Activated T-cell treated with anti-CD3 and anti-CD28 coated beads, Interleukin-2, amount 50 U/mL, for 24 hours (primary cell): Measurements from ENCODE around the gene APBA1.
"Not testable (repeated sequence)": the region's sequence is repeated elsewhere in the genome, so short reads cannot be mapped to it uniquely, and the experiment has no call there.

Experiments used
- DNase-seq: peaks from one replicate; pipeline ENCODE4 v3.0.0-alpha.2; 2020
- H3K27ac Mint-ChIP-seq: 2 replicates; pipeline ENCODE4 v1.8.0; 2020; ENCODE audit warnings: mild to moderate bottlenecking, mixed read lengths
- H3K27me3 Mint-ChIP-seq: 2 replicates; pipeline ENCODE4 v1.8.0; 2020; ENCODE audit warnings: mixed read lengths
- H3K36me3 Mint-ChIP-seq: 2 replicates; pipeline ENCODE4 v1.8.0; 2020; ENCODE audit warnings: low read depth, mixed read lengths
- H3K4me1 Mint-ChIP-seq: 2 replicates; pipeline ENCODE4 v1.8.0; 2020; ENCODE audit warnings: low read depth, mixed read lengths
- H3K4me3 Mint-ChIP-seq: 2 replicates; pipeline ENCODE4 v1.8.0; 2020; ENCODE audit warnings: mild to moderate bottlenecking, moderate library complexity, mixed read lengths
- H3K9me3 Mint-ChIP-seq: 2 replicates; pipeline ENCODE4 v1.8.0; 2020; ENCODE audit warnings: mixed read lengths

APBA1 gene

DNA sequence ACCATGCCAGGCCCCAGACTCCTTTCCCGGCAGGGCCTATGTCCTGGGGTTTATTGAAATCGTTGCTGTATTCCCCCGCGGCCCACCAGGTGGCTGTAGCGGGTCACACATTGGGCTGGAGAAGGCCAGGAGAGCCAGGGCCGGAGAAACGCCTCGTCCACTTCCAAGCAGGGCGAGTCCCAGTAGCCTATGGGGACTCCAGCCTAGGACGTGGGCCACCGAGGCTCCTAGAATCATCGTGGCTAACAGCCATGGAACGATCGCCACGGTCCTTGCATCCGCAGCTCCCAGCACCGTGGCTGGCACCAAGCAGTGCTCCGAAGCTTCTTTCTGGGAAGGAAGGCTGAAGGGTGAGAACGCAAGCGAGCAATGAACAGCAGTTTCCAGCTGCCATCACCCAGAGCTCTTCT lies 259.4 kb downstream of the APBA1 start:
- Mint-ChIP-seq H3K27me3 (peaks cover 8% of the 10 kb centered on the region), H3K4me3 (no peak overlapping the region), H3K27ac (no peak overlapping the region), H3K36me3 (no peaks in the 10 kb centered on the region), H3K4me1 (no peaks in the 10 kb centered on the region), H3K9me3 (no peaks in the 10 kb centered on the region)
- no peak for DNase-seq

DNA sequence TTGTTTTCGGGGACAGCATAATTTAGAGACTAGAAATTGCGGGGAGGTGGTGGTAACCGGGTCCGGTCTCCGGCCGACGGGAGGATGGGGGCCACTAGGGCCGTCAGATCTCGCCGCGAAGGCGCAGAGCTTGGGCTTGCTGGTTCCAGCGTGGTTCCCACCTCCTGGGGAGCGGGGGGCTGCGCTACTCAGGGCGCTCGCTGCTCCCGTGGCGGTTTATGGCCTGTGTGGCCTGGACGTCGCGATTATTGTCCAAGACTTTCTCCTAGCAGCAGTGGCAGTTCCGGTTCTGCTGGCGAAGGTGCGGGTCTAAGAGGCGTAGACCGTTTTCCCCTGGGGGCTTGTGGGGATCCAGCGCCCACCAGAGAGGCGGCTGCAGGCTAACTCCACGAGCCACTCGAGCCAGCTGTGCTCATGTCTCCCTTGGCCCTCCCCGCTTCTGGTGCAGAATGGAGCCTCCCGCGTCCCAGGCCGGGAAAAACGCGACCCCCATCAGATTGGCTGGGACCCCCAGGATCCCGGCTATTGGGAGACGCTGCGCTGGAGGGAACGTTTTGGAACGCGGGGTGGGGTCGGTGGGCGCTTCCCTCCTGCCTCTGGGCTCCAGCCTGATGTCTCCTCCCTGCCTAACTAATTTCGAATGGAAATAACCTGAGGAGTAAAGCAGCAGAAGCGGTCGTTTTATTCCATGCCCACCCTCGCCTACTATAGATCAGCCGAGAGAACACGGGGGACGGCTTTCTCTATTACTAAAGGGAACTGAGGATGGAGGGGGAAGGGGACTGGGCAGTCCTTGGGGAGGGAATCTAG lies 260.0 kb downstream of the APBA1 start:
- Mint-ChIP-seq H3K36me3 (no peaks in the 10 kb centered on the region), H3K27ac (no peak overlapping the region), H3K9me3 (no peaks in the 10 kb centered on the region), H3K27me3 (peaks cover 8% of the 10 kb centered on the region), H3K4me1 (no peaks in the 10 kb centered on the region), H3K4me3 (no peak overlapping the region)
- DNase-seq, result no peak

DNA sequence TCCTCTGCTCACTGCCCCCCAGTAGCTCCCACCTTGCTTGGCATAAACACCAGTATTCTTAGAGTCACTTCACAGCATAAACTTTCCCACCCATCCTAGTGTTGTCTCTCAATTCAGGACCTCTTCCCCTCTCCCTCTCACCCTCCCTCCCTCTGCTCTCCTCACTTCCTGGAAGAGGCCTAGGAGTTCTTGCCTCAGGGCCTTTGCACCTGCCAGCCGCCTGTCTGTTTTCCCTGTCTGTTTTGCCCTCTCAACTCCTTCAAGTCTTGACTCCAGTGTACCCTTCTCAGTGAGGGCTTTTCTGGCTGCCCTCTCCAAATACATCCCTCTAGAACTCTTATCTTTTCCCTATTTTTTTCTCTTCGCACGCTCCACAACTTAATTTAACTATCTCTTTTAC lies 260.9 kb downstream of the APBA1 start:
- H3K27ac Mint-ChIP-seq, result no peak overlapping the region
- H3K4me3 Mint-ChIP-seq, result no peak overlapping the region
- no peaks in the 10 kb centered on the region for H3K36me3 Mint-ChIP-seq
- H3K9me3 Mint-ChIP-seq, result no peaks in the 10 kb centered on the region
- no peak for DNase-seq
- no peaks in the 10 kb centered on the region for H3K4me1 Mint-ChIP-seq
- peaks cover 8% of the 10 kb centered on the region for H3K27me3 Mint-ChIP-seq

DNA sequence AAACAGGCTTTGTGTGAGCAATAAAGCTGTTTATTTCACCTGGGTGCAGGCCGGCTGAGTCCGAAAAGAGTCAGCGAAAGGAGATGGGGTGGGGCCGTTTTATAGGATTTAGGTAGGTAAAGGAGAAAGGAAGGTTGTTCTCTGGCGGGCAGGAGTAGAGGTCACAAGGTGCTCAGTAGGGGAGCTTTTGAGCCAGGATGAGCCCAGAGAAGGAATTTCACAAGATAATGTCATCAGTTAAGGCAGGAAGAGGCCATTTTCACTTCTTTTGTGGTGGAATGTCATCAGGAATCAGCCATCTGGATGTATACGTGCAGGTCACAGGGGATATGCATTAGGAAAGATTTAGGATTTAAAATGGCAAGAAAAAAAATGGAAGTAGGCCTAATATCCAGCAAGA lies 262.2 kb downstream of the APBA1 start:
- not testable (repeated sequence) for H3K9me3 Mint-ChIP-seq, H3K27ac Mint-ChIP-seq, H3K27me3 Mint-ChIP-seq, DNase-seq, H3K36me3 Mint-ChIP-seq, H3K4me1 Mint-ChIP-seq, H3K4me3 Mint-ChIP-seq

DNA sequence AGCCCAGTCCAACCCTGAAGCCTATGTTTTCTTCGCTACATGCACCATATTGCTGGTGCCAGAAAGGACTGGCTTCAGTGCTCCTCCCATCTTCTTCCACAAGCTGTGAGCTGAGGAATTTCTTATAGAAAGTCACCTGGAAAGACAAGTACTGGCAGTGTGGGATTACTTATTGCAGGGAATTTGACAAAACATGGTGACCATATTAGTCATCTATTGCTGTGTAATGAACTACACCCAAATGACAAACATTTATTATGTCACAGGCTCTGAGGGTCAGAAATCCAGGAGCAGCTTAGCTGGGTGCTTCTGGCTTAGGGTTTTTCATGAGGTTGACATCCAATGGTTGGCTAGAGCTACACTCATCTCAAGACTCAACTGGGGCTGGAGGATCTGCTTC lies 271.7 kb downstream of the APBA1 start:
- no peaks in the 10 kb centered on the region for H3K36me3 Mint-ChIP-seq
- H3K4me1 Mint-ChIP-seq, result no peaks in the 10 kb centered on the region
- no peak overlapping the region for H3K27ac Mint-ChIP-seq
- H3K4me3 Mint-ChIP-seq, result no peak overlapping the region
- peaks cover 15% of the 10 kb centered on the region for H3K27me3 Mint-ChIP-seq
- no peak for DNase-seq
- no peaks in the 10 kb centered on the region for H3K9me3 Mint-ChIP-seq

DNA sequence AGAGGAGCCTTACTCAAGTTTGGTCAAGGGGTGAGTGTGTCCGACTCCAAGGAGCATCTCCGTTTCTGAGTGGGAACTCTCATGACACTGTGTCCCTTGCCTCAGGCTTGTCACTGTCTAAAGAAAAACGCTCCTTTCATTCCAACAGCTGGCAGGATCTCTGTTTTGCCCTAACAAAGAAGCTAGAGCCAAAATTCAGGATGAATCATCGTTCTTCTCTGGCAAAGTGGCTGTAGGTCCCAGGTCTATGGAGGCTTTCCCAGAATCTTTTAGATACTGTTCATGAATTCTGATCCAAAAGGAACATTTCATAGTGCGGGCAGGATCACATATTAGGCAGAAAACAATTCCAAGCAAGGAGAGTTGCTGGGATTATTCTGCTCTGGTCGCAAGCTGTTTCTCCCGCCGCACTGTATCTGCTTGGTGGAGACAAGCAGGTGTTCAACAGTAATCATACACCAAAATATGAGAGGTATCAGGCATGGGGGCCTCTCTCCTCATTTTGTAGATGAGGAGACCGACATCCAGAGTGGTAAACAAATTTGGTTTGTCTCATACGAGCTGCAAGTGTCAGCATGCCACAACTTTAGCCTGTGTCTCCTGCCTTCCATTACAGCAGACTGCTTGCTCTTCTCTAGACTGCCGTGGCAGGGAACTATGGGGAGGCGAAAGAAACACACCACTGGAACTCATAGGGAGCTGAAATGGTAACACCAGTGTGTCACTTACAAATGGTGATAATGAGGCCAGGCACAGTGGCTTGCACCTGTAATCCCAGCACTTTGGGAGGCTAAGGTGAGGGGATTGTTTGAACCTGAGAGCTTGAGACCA lies 274.6 kb downstream of the APBA1 start:
- no peak overlapping the region for H3K27ac Mint-ChIP-seq
- no peaks in the 10 kb centered on the region for H3K4me1 Mint-ChIP-seq
- no peaks in the 10 kb centered on the region for H3K9me3 Mint-ChIP-seq
- H3K36me3 Mint-ChIP-seq, result no peaks in the 10 kb centered on the region
- H3K27me3 Mint-ChIP-seq, result peaks cover 6% of the 10 kb centered on the region
- DNase-seq, result no peak
- H3K4me3 Mint-ChIP-seq, result no peak overlapping the region

DNA sequence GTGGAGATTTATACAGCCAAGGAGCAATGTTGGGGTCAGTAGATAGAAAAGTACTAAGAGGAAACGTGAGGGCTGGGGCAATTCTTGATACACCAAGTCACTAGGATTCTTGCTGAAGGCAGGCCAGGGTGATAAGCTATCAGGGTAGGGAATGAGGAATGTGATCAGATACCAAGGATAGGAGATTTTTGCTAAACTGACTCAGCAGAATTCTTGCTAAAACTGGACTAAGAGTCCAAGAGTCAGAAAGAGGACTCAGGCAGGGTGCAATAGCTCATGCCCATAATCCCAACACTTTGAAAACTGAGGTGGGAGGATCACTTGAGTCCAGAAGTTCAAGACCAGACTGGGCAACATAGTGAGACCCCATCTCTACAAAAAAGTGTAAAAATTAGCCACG lies 275.4 kb downstream of the APBA1 start:
- H3K4me3 Mint-ChIP-seq, result no peak overlapping the region
- H3K36me3 Mint-ChIP-seq, result no peaks in the 10 kb centered on the region
- H3K4me1 Mint-ChIP-seq, result no peaks in the 10 kb centered on the region
- no peak for DNase-seq
- H3K9me3 Mint-ChIP-seq, result no peaks in the 10 kb centered on the region
- H3K27ac Mint-ChIP-seq, result no peak overlapping the region
- H3K27me3 Mint-ChIP-seq, result peaks cover 5% of the 10 kb centered on the region

DNA sequence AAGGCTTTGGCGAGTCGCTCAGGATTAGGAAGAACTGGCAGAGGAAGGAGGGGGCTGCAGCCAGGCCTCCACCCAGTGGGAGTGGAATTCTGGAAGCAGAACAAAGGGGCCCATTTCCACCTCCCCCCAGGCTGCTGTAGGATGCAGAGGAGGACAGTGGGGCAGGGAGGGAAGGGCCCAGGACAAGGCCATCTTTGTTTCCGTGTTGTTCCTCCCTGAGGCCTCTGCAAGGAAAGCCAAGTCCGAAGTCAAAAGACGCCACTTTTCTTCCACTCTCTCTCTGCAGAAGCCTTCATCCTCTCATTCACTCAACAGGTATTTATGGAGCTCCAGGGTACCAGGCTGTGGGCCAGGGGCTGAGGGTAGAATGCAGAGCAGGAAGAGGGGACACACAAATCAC lies 276.5 kb downstream of the APBA1 start:
- H3K27ac Mint-ChIP-seq, result no peak overlapping the region
- no peak for DNase-seq
- no peak overlapping the region for H3K4me3 Mint-ChIP-seq
- H3K36me3 Mint-ChIP-seq, result no peaks in the 10 kb centered on the region
- H3K9me3 Mint-ChIP-seq, result no peaks in the 10 kb centered on the region
- H3K27me3 Mint-ChIP-seq, result peaks cover 3% of the 10 kb centered on the region
- no peaks in the 10 kb centered on the region for H3K4me1 Mint-ChIP-seq

DNA sequence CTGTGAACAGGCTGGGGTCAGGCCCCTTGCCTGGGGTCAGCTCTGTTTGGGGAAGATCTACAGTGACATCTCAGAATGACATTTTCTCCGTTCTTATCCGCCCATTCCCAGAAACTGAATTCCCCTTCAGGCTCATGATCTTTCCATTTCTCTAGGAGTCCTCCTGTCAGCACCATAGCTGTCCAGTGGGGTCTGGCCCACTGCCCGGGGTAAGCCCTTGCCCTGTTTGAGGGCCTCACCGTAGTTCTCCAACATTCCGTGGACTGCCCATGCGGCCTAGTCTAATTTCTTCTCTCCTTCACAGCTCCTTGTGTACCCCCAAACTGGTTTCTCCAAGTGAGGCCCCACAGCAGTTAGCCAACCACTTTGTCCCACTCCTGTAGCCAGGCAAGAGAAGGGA lies 278.7 kb downstream of the APBA1 start:
- H3K27me3 Mint-ChIP-seq, result peaks cover 3% of the 10 kb centered on the region
- no peak overlapping the region for H3K4me3 Mint-ChIP-seq
- no peak overlapping the region for H3K27ac Mint-ChIP-seq
- H3K4me1 Mint-ChIP-seq, result no peaks in the 10 kb centered on the region
- no peaks in the 10 kb centered on the region for H3K9me3 Mint-ChIP-seq
- DNase-seq, result no peak
- H3K36me3 Mint-ChIP-seq, result no peaks in the 10 kb centered on the region

DNA sequence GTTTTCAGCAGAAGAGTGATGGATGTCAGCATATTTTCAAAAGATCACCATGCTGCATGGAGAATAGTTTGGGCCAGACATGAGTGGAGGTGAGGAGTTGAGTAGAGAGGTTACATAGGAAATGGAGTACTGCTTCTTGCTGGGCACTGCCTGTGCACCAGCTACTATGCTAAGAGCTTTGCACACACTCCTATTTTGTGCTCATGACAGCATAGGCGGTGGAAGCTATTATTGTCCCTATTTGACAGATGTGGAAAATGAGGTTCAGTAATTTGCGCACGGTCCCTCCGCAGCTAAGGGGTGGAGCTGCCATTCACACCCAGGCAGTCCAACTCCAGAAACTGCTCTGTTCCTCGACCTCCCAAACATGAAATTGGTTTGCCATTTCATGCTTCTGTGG lies 279.3 kb downstream of the APBA1 start:
- H3K36me3 Mint-ChIP-seq, result no peaks in the 10 kb centered on the region
- no peaks in the 10 kb centered on the region for H3K4me1 Mint-ChIP-seq
- no peak for DNase-seq
- H3K27me3 Mint-ChIP-seq, result peaks cover 3% of the 10 kb centered on the region
- H3K27ac Mint-ChIP-seq, result no peak overlapping the region
- H3K9me3 Mint-ChIP-seq, result no peaks in the 10 kb centered on the region
- H3K4me3 Mint-ChIP-seq, result no peak overlapping the region

DNA sequence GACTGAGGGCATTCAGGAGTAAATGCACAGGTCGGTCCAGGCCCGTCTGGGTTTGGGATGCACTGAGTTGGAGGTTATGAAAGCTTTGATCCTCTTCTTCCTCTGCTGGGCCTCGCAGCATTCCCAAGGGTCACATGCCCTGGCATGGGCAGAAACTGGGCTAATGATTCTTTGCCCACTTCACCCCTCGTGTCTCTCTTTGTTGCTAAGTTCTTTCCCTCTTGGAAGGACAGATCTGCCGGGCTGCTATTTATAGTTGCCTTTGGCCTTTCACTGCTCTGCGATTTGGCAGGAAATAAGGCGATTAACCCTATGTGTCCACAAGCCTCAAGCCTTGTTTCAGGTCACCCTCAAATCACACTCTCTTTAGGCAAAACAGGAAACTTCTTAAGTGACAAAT lies 280.2 kb downstream of the APBA1 start:
- peaks cover 3% of the 10 kb centered on the region for H3K27me3 Mint-ChIP-seq
- no peak overlapping the region for H3K27ac Mint-ChIP-seq
- H3K9me3 Mint-ChIP-seq, result no peaks in the 10 kb centered on the region
- H3K4me1 Mint-ChIP-seq, result no peaks in the 10 kb centered on the region
- DNase-seq, result no peak
- no peak overlapping the region for H3K4me3 Mint-ChIP-seq
- H3K36me3 Mint-ChIP-seq, result no peaks in the 10 kb centered on the region

DNA sequence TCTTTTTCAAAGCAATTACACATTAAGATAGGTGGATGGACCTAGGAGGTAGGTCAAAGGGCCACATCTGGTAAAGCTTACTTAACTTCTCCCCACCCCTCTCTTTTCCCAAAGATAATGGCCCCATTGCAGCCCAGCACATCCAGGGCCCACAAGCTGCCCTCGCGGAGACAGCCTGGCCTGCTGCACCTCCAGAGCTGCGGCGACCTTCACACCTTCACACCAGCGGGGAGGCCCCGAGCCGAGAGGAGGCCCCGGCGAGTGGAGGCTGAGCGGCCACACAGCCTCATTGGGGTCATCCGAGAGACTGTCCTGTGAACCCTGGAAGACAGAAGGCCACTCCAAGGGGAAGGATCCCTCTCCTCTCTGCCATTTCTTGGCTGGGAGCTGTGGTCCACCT lies 280.7 kb downstream of the APBA1 start:
- Mint-ChIP-seq H3K36me3 (no peaks in the 10 kb centered on the region), H3K4me1 (no peaks in the 10 kb centered on the region), H3K4me3 (no peak overlapping the region), H3K27me3 (peaks cover 3% of the 10 kb centered on the region), H3K9me3 (no peaks in the 10 kb centered on the region), H3K27ac (no peak overlapping the region)
- no peak for DNase-seq

DNA sequence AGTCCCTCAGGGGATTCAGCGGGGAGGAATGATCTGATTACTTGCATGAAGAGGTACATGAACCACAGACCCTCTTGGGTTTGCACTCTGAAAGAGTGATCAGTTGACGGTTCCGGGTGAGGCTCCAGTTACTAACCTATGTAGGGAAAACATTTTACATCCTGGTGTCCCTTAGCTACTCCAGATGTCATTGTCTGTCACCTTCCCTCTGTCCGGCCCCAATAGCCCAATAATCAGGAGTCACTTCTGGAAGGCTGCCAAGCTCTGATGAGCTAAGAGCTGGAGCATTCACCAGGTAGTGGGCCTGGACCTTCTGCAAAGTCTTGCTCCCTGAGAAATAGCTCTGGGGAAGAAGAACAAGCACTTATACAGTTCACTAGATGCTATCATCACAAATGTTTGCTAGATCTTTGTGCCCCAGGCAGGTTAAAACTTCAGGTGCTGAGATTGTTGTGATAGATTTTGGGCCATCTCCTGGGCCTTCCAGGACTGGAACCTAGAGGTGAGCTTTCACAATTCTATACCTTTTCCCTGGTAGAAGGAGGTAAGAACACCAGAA lies 282.7 kb downstream of the APBA1 start:
- H3K9me3 Mint-ChIP-seq, result no peaks in the 10 kb centered on the region
- no peaks in the 10 kb centered on the region for H3K4me1 Mint-ChIP-seq
- DNase-seq, result no peak
- H3K36me3 Mint-ChIP-seq, result no peaks in the 10 kb centered on the region
- peaks cover 7% of the 10 kb centered on the region for H3K27me3 Mint-ChIP-seq
- no peak overlapping the region for H3K4me3 Mint-ChIP-seq
- H3K27ac Mint-ChIP-seq, result no peak overlapping the region

DNA sequence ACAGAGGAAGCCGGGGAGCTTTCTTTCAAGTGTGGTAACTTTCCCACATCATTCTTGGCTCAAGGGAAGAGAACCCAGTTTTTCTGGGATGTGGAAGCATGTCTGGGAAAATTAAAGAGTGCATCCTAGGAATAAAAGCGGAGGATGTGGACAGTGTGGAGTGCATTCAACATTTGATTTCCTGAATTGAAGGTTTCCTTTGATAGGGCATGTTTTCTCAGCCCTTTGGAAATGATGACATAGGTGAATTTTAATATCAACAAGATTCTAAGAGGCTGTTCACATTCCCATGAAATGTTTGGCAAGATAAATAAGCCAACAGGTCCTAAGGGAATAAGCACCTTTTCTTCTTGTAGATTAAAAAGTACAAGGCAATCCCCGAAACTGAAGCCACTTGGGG lies 283.6 kb downstream of the APBA1 start:
- H3K36me3 Mint-ChIP-seq, result no peaks in the 10 kb centered on the region
- no peaks in the 10 kb centered on the region for H3K9me3 Mint-ChIP-seq
- H3K27ac Mint-ChIP-seq, result no peak overlapping the region
- no peak overlapping the region for H3K4me3 Mint-ChIP-seq
- peaks cover 12% of the 10 kb centered on the region for H3K27me3 Mint-ChIP-seq
- DNase-seq, result no peak
- no peaks in the 10 kb centered on the region for H3K4me1 Mint-ChIP-seq

DNA sequence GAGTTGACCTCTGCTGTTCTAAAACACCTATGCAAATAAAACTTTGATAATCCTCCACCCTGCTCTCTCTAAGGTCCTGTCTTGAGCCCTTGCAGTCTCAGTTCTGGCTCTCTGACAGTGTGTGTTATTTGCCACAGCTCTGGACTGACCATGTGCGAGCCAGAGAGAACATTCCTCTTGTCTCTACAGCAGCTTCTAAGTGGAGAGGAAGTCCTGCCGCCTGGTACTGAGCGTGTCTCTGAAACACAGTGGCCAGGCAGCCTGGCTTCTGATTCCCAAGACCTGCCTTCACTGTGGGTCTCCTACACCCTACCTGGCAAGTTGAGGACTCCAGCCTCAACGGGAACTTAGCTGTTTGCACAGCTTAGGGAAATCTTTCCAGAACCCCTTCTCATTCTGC lies 285.5 kb downstream of the APBA1 start:
- H3K27me3 Mint-ChIP-seq, result peaks cover 15% of the 10 kb centered on the region
- H3K4me3 Mint-ChIP-seq, result no peak overlapping the region
- no peaks in the 10 kb centered on the region for H3K4me1 Mint-ChIP-seq
- H3K36me3 Mint-ChIP-seq, result no peaks in the 10 kb centered on the region
- H3K9me3 Mint-ChIP-seq, result no peaks in the 10 kb centered on the region
- no peak for DNase-seq
- H3K27ac Mint-ChIP-seq, result no peak overlapping the region
